GM23338 (cell line): ENCODE measurements around the gene AFF1. TPM values are rescaled to one million over a fixed set of nuclear protein-coding genes. Genes with fewer than 3 reads are reported as not detected.

Experiments
- ATAC-seq: fragments of 200-7000 bp; cut with Tn5 transposase; 3 replicates; pipeline ENCODE4 v1.9.1; 2020
- DNase-seq: peaks from one replicate; pipeline ENCODE4 v3.0.0-alpha.2; 2015; ENCODE audit warnings: low spot score
- H2AFZ ChIP-seq: fragments of 200-600 bp; sonication (generic); 2 replicates; pipeline ENCODE4 v1.8.0; 2016; ENCODE audit warnings: antibody characterized with exemption, mild to moderate bottlenecking, moderate library complexity
- H3F3A ChIP-seq: fragments of 200-600 bp; sonication (generic); replicated peaks from 2 replicates; pipeline ENCODE4 v1.8.0; 2017; ENCODE audit warnings: antibody characterized with exemption, mixed run types, low read depth
- H3K27ac ChIP-seq: fragments of 200-600 bp; sonication (generic); 2 replicates; pipeline ENCODE4 v1.6.1; 2016; ENCODE audit warnings: low read depth
- H3K27me3 ChIP-seq: fragments of 200-600 bp; sonication (generic); 2 replicates; pipeline ENCODE4 v1.8.0; 2016; ENCODE audit warnings: mild to moderate bottlenecking, mixed run types, moderate library complexity; ENCODE audit not compliant: insufficient read depth
- H3K36me3 ChIP-seq: fragments of 200-600 bp; sonication (generic); 2 replicates; pipeline ENCODE4 v1.8.0; 2016; ENCODE audit warnings: mild to moderate bottlenecking; ENCODE audit not compliant: insufficient read depth
- H3K4me1 ChIP-seq: fragments of 200-600 bp; sonication (generic); 2 replicates; pipeline ENCODE4 v1.8.0; 2016; ENCODE audit warnings: mild to moderate bottlenecking, moderate library complexity; ENCODE audit not compliant: insufficient read depth
- H3K4me2 ChIP-seq: fragments of 200-600 bp; sonication (generic); 2 replicates; pipeline ENCODE4 v1.7.1; 2017; ENCODE audit warnings: mixed run types
- H3K4me3 ChIP-seq: fragments of 200-600 bp; sonication (generic); 2 replicates; pipeline ENCODE4 v1.6.1; 2016; ENCODE audit warnings: mixed run types
- H3K79me2 ChIP-seq: fragments of 200-600 bp; sonication (generic); replicated peaks from 2 replicates; pipeline ENCODE4 v1.8.0; 2017; ENCODE audit warnings: mild to moderate bottlenecking; ENCODE audit not compliant: insufficient read depth
- H3K9me2 ChIP-seq: fragments of 200-600 bp; sonication (generic); 2 replicates; pipeline ENCODE4 v1.8.0; 2017; ENCODE audit not compliant: insufficient read depth
- H4K20me1 ChIP-seq: fragments of 200-600 bp; sonication (generic); replicated peaks from 2 replicates; pipeline ENCODE4 v1.8.0; 2017; ENCODE audit warnings: mild to moderate bottlenecking; ENCODE audit not compliant: insufficient read depth
- H3K27ac Mint-ChIP-seq: 2 replicates; pipeline ENCODE4 v1.8.0; 2020; ENCODE audit warnings: inconsistent platforms, mild to moderate bottlenecking, moderate library complexity, mixed read lengths
- H3K27me3 Mint-ChIP-seq: 3 replicates; pipeline ENCODE4 v1.8.0; 2022; ENCODE audit warnings: low read depth, mild to moderate bottlenecking, moderate library complexity, mixed read lengths, inconsistent platforms; ENCODE audit not compliant: insufficient read depth, poor library complexity
- H3K36me3 Mint-ChIP-seq: 3 replicates; pipeline ENCODE4 v1.8.0; 2021; ENCODE audit warnings: low read depth, mild to moderate bottlenecking, inconsistent platforms, moderate library complexity, mixed read lengths
- H3K4me1 Mint-ChIP-seq: 3 replicates; pipeline ENCODE4 v1.8.0; 2020; ENCODE audit warnings: mild to moderate bottlenecking, inconsistent platforms, mixed read lengths
- H3K4me3 Mint-ChIP-seq: 3 replicates; pipeline ENCODE4 v1.8.0; 2021; ENCODE audit warnings: moderate library complexity, mild to moderate bottlenecking, inconsistent platforms, mixed read lengths
- H3K9me3 Mint-ChIP-seq: 3 replicates; pipeline ENCODE4 v1.8.0; 2020; ENCODE audit warnings: moderate library complexity, mild to moderate bottlenecking, inconsistent platforms, mixed read lengths
- CREB1 ChIP-seq: fragments of 250-450 bp; sonication (Bioruptor Pico); IDR thresholded peaks from 2 replicates; pipeline ENCODE4 v1.5.0; 2020; ENCODE audit warnings: low read depth, mild to moderate bottlenecking, moderate library complexity
- NANOG ChIP-seq: IDR thresholded peaks from 2 replicates; pipeline ENCODE4 v1.6.1; 2016; ENCODE audit warnings: antibody characterized with exemption, borderline replicate concordance
- POLR2AphosphoS5 ChIP-seq: IDR thresholded peaks from 2 replicates; pipeline ENCODE4 v1.6.1; 2016; ENCODE audit warnings: antibody characterized with exemption, low read depth
- polyA plus RNA-seq: library from polyadenylated mRNA; unstranded; fragments of >200 nt; fragmentation: Nextera tagmentation; extraction: Ambion mirVana; gene quantifications from 2 replicates; pipeline ENCODE4 v1.2.1, GENCODE V29; 2016
- total RNA-seq: library from RNA; depleted of rRNA; stranded (reverse); fragments of >200 nt; shearing (Covaris generic); gene quantifications from 2 replicates; pipeline ENCODE4 v1.2.3, GENCODE V29; 2014
- TF ChIP-seq, protein P1 (sequence below): IDR thresholded peaks from 2 replicates; pipeline ENCODE4 v1.6.1; 2016; ENCODE audit warnings: antibody characterized with exemption
- TF ChIP-seq, protein P2 (sequence below): IDR thresholded peaks from one replicate; pipeline ENCODE4 v1.6.1; 2018; ENCODE audit warnings: antibody characterized with exemption; ENCODE audit not compliant: unreplicated experiment

AFF1 gene
- total and polyA plus RNA-seq, 2 experiments from 2014 or later: 42.6 to 67.2 TPM

DNA sequence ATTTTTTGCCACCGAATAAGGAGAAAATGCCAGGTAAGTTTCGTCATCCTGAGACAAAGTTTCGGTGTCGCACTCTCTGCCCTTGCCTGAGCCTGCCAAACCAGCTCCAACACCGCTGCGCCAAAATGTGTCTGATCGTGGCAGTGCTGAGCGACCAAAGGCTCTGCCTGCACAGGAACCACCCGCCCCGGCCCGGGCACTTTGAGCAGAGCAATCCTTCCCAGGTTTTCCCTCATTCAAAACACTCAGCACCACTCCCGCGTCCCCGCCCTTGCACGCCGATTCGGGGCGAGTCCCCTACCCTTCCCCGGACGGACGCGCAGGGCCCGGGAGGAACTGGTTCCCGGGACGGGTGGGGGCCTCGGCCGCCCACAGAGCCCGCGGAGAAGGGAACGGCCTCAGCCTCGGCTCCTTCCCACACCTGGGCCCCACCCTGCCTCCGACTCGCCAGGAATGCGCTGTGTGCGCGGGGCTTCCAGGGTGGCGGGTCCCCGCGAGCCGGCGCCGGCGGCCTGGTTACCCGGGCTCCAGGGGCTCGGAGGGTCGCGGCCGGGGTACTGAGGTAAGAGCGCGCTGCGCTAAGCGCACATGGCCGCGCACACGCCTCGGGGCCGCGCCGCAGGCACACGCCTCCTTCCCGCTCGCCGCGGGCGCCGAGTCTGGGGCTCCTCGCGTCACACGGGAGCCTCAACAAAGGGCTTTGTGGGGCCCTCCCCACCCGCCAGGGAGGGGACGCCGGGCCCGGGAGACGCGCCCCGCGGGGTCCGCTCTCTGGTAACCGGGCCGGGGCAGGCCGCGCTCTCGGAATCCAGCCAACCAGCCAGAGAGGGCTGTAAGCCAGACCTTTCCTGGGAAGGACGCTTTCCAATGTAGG lies 42.8 kb upstream of the AFF1 start, which contains the start of gene C4orf36:
C4orf36 (minus strand) TSS at position 661 of the 874 bp plus-strand sequence. CDS start 902 bp downstream, outside the sequence.
- peak within 1 kb of the TSS; percentile 86 for H3K4me3 Mint-ChIP-seq
- peaks cover 6% of the 10 kb centered on the region for H3K27me3 Mint-ChIP-seq
- H4K20me1 ChIP-seq: no peaks in the 10 kb centered on the region
- peaks cover 12% of the 10 kb centered on the region; the same call in 1 of the 2 replicates for H3K4me1 ChIP-seq
- peaks cover 17% of the 10 kb centered on the region for H3K4me1 Mint-ChIP-seq
- H3K36me3 ChIP-seq: no peaks in the 10 kb centered on the region
- peaks cover 7% of the 10 kb centered on the region; the same call in 1 of the 2 replicates for H3K27me3 ChIP-seq
- H3K27ac ChIP-seq: peak within 1 kb of the TSS; percentile 80
- DNase-seq (peak; percentile 90), ATAC-seq (peak; percentile 87)
- TF ChIP-seq NANOG (no peak), POLR2AphosphoS5 (peak; percentile 60), CREB1 (CRISPR knock-in tag) (peak; percentile 67)
- TF ChIP-seq, protein P1, sequence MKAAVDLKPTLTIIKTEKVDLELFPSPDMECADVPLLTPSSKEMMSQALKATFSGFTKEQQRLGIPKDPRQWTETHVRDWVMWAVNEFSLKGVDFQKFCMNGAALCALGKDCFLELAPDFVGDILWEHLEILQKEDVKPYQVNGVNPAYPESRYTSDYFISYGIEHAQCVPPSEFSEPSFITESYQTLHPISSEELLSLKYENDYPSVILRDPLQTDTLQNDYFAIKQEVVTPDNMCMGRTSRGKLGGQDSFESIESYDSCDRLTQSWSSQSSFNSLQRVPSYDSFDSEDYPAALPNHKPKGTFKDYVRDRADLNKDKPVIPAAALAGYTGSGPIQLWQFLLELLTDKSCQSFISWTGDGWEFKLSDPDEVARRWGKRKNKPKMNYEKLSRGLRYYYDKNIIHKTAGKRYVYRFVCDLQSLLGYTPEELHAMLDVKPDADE: 0 out of 2 replicates have a peak, but pooled peaks have one; percentile 13
- TF ChIP-seq, protein P2, sequence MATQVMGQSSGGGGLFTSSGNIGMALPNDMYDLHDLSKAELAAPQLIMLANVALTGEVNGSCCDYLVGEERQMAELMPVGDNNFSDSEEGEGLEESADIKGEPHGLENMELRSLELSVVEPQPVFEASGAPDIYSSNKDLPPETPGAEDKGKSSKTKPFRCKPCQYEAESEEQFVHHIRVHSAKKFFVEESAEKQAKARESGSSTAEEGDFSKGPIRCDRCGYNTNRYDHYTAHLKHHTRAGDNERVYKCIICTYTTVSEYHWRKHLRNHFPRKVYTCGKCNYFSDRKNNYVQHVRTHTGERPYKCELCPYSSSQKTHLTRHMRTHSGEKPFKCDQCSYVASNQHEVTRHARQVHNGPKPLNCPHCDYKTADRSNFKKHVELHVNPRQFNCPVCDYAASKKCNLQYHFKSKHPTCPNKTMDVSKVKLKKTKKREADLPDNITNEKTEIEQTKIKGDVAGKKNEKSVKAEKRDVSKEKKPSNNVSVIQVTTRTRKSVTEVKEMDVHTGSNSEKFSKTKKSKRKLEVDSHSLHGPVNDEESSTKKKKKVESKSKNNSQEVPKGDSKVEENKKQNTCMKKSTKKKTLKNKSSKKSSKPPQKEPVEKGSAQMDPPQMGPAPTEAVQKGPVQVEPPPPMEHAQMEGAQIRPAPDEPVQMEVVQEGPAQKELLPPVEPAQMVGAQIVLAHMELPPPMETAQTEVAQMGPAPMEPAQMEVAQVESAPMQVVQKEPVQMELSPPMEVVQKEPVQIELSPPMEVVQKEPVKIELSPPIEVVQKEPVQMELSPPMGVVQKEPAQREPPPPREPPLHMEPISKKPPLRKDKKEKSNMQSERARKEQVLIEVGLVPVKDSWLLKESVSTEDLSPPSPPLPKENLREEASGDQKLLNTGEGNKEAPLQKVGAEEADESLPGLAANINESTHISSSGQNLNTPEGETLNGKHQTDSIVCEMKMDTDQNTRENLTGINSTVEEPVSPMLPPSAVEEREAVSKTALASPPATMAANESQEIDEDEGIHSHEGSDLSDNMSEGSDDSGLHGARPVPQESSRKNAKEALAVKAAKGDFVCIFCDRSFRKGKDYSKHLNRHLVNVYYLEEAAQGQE: no peak
- H2AFZ ChIP-seq: peak within 1 kb of the TSS; percentile 78
- H3K4me2 ChIP-seq: peak within 1 kb of the TSS; percentile 84
- peak within 1 kb of the TSS; percentile 69 for H3K4me3 ChIP-seq
- no peaks in the 10 kb centered on the region for H3K79me2 ChIP-seq
- H3K27ac Mint-ChIP-seq: peak within 1 kb of the TSS; percentile 95
- no peaks in the 10 kb centered on the region; the same call in 1 of the 2 replicates for H3F3A ChIP-seq
- no peaks in the 10 kb centered on the region for H3K9me3 Mint-ChIP-seq
- H3K9me2 ChIP-seq: no peaks in the 10 kb centered on the region
- no peaks in the 10 kb centered on the region; the same call in 2 of the 3 replicates for H3K36me3 Mint-ChIP-seq

DNA sequence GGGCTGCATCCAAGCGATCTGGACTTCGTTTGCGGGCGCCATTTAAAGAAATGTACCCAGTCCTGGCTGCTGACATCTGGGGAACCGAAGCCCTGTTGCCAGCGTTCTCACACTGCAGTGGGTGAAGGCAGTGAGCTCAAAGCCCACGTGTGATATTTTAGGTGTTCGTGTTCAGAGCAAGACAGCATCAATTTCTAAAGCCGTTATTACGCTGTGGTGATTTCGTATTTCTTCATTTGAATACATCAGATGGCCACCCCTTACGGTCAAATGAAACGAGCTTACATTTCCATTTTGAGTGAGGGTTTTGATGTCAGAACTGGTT lies 42.2 kb upstream of the AFF1 start:
- peak overlapping the region; percentile 78 for H2AFZ ChIP-seq
- H3K9me3 Mint-ChIP-seq: no peaks in the 10 kb centered on the region
- H4K20me1 ChIP-seq: no peaks in the 10 kb centered on the region
- no peaks in the 10 kb centered on the region; the same call in 1 of the 2 replicates for H3F3A ChIP-seq
- H3K4me2 ChIP-seq: peak overlapping the region; percentile 84
- no peaks in the 10 kb centered on the region for H3K36me3 Mint-ChIP-seq
- peak overlapping the region; percentile 69 for H3K4me3 ChIP-seq
- H3K4me3 Mint-ChIP-seq: peak overlapping the region; percentile 77
- no peaks in the 10 kb centered on the region for H3K79me2 ChIP-seq
- no peak for TF ChIP-seq CREB1 (CRISPR knock-in tag)
- TF ChIP-seq, protein P1: no peak
- peaks cover 7% of the 10 kb centered on the region; the same call in 1 of the 2 replicates for H3K27me3 ChIP-seq
- ATAC-seq (no peak), DNase-seq (no peak)
- H3K4me1 ChIP-seq: peaks cover 12% of the 10 kb centered on the region; the same call in 1 of the 2 replicates
- H3K36me3 ChIP-seq: no peaks in the 10 kb centered on the region
- peaks cover 6% of the 10 kb centered on the region for H3K27me3 Mint-ChIP-seq
- peak overlapping the region; percentile 72 for H3K27ac ChIP-seq
- peaks cover 17% of the 10 kb centered on the region for H3K4me1 Mint-ChIP-seq
- no peaks in the 10 kb centered on the region for H3K9me2 ChIP-seq
- no peak overlapping the region for H3K27ac Mint-ChIP-seq
